GM12892 (cell line): ENCODE measurements around the gene TENT4A.

ENCODE experiments used
- POLR2A ChIP-seq: IDR thresholded peaks from 2 replicates; pipeline ENCODE4 v1.6.1; 2011; ENCODE audit warnings: low read depth, low read length, control low read depth
- TAF1 ChIP-seq: IDR thresholded peaks from 2 replicates; pipeline ENCODE4 v1.6.1; 2011; ENCODE audit warnings: low read depth, mild to moderate bottlenecking, control low read depth, low read length, borderline replicate concordance

DNA sequence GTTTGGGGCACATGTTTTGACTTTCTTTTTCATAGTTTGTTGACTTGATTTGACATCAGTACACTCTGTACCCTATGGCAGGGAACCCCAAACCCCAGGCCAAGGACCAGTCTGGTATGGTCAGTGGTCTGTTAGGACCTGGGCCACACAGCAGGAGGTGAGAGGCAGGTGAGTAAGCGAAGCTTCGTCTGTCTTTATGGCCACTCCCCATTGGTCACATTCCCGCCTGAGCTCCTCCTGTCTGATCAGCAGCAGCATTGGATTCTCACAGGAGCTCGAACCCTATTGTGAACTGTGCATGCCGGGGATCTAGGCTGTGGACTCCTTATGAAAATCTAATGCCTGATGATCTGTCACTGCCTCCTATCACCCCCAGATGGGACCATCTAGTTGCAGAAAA lies 88.0 kb downstream of the TENT4A start:
- TF ChIP-seq TAF1 (no peak), POLR2A (no peak)
